ENCODE measurements around the gene SARDH. TPM values are rescaled to one million over a fixed set of nuclear protein-coding genes. Genes with fewer than 3 reads are reported as not detected.

SARDH gene
- total and polyA plus RNA-seq, 2 of the 13 experiments (the other 11 are each of a cell fraction or from before 2014, with no cell fraction given) = 11.6 to 34.9 TPM

GRCh38 chr9:133733421-133733795 lies 4.7 kb downstream of the SARDH start:
- CTCF ChIA-PET (ENCODE audit: low intra/inter-chr PET ratio, low total read pairs) = no interaction called here
- Histone ChIP-seq H3K79me2 (ENCODE audit: insufficient read depth, low read length) (no peaks in the 10 kb centered on the region), H3K36me3 (replicated peaks in 1 of 2; ENCODE audit: control insufficient read depth in 1 of 2, insufficient read depth in 2 of 2, low read length in 2 of 2) (0 out of 5 replicates have a peak, but pooled peaks cover 0 to 3% of the 10 kb centered on the region in 2 experiments), H3K4me2 (ENCODE audit: low read depth, low read length) (no peak overlapping the region), H3K9me3 (ENCODE audit: low read length) (no peaks in the 10 kb centered on the region), H4K20me1 (ENCODE audit: insufficient read depth, low read length) (no peaks in the 10 kb centered on the region), H3K27ac (ENCODE audit: extremely low read length, insufficient read depth, low read length) (no peak overlapping the region), H3K9ac (ENCODE audit: insufficient read depth, low read depth, low read length) (no peak overlapping the region), H2AFZ (ENCODE audit: low read length) (no peak overlapping the region), H3K27me3 (ENCODE audit: control insufficient read depth in 1 of 2, insufficient read depth in 2 of 2, low read length in 2 of 2) (no peaks in the 10 kb centered on the region), H3K4me3 (replicated peaks in 1 of 3; ENCODE audit: insufficient read depth in 1 of 3, low read depth in 2 of 3, low read length in 3 of 3) (no peak overlapping the region), H3K4me1 (ENCODE audit: insufficient read depth, low read length) (peaks cover 16% of the 10 kb centered on the region)
- TF ChIP-seq TBX2 (CRISPR knock-in tag; IDR thresholded peaks at IDR 0.05; ENCODE audit: borderline replicate concordance) (no peak), TARDBP (CRISPR knock-in tag; IDR thresholded peaks at IDR 0.05) (0 out of 2 replicates have a peak, but pooled peaks have one; percentile 26)
- ATAC-seq (no peak), FAIRE-seq (no peak), DNase-seq (ENCODE audit: low spot score) (no peak)
- no TSS peak for BruUV-seq (replicated peaks)
- intact Hi-C loops (cut with micrococcal nuclease; ENCODE audit: unreplicated experiment) = no loop called here
- in situ Hi-C loops (cut with HindIII; ENCODE audit: extremely low pct_ligation_motif_present, low pct_unique_long_range_greater_than_20kb) = loop anchor here (25.0 kb wide), 1 partner anchor 196 kb away; the partner anchor contains the start of gene ADAMTSL2
- POLR2A ChIA-PET = no interaction called here
- WGBS (ENCODE audit: low lambda C conversion rate) = 94% methylated on average over 4 of the region's 4 CpGs

- ChIA-PET CTCF (ENCODE audit: low intra/inter-chr PET ratio, low total read pairs) (no interaction called here), POLR2A (interaction anchor here (1.1 to 1.7 kb wide), 2 partner anchors 18 to 36 kb away, joined by 4 read pairs; no protein-coding TSS in a partner anchor)
- no peaks in the 10 kb centered on the region for H3K27me3 ChIP-seq (ENCODE audit: control insufficient read depth in 1 of 2, insufficient read depth in 2 of 2, low read length in 2 of 2)
- no peak overlapping the region for H3K4me2 ChIP-seq (ENCODE audit: low read depth, low read length)
- H3K4me3 ChIP-seq (replicated peaks in 1 of 3; ENCODE audit: insufficient read depth in 1 of 3, low read depth in 2 of 3, low read length in 3 of 3) = no peak overlapping the region
- WGBS (ENCODE audit: low lambda C conversion rate) = 95% methylated on average over 8 of the region's 10 CpGs
- H3K27ac ChIP-seq (ENCODE audit: extremely low read length, insufficient read depth, low read length) = no peak overlapping the region
- intact Hi-C loops (cut with micrococcal nuclease; ENCODE audit: unreplicated experiment) = no loop called here
- no peak for TF ChIP-seq ZNF816 (CRISPR knock-in tag; IDR thresholded peaks at IDR 0.05; ENCODE audit: borderline replicate concordance)
- TF ChIP-seq, protein P1, sequence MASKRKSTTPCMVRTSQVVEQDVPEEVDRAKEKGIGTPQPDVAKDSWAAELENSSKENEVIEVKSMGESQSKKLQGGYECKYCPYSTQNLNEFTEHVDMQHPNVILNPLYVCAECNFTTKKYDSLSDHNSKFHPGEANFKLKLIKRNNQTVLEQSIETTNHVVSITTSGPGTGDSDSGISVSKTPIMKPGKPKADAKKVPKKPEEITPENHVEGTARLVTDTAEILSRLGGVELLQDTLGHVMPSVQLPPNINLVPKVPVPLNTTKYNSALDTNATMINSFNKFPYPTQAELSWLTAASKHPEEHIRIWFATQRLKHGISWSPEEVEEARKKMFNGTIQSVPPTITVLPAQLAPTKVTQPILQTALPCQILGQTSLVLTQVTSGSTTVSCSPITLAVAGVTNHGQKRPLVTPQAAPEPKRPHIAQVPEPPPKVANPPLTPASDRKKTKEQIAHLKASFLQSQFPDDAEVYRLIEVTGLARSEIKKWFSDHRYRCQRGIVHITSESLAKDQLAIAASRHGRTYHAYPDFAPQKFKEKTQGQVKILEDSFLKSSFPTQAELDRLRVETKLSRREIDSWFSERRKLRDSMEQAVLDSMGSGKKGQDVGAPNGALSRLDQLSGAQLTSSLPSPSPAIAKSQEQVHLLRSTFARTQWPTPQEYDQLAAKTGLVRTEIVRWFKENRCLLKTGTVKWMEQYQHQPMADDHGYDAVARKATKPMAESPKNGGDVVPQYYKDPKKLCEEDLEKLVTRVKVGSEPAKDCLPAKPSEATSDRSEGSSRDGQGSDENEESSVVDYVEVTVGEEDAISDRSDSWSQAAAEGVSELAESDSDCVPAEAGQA (IDR thresholded peaks at IDR 0.05; ENCODE audit: low read depth) = no peak
- TF ChIP-seq, protein P1 (CRISPR knock-in tag; IDR thresholded peaks at IDR 0.05; ENCODE audit: borderline replicate concordance) = no peak
- H3K4me1 ChIP-seq (ENCODE audit: insufficient read depth, low read length) = peaks cover 15% of the 10 kb centered on the region
- in situ Hi-C loops (cut with HindIII; ENCODE audit: extremely low pct_ligation_motif_present, low pct_unique_long_range_greater_than_20kb) = loop anchor here (25.0 kb wide), 1 partner anchor 196 kb away; the partner anchor contains the start of gene ADAMTSL2
- no peaks in the 10 kb centered on the region for H3K9me3 ChIP-seq (ENCODE audit: low read length)
- H2AFZ ChIP-seq (ENCODE audit: low read length) = no peak overlapping the region
- 0 out of 5 replicates have a peak, but pooled peaks cover 0 to 3% of the 10 kb centered on the region in 2 experiments for H3K36me3 ChIP-seq (replicated peaks in 1 of 2; ENCODE audit: control insufficient read depth in 1 of 2, insufficient read depth in 2 of 2, low read length in 2 of 2)
- DNase-seq (ENCODE audit: low spot score) = no peak
- no peak overlapping the region for H3K9ac ChIP-seq (ENCODE audit: insufficient read depth, low read depth, low read length)
- no peak for ATAC-seq
- H3K79me2 ChIP-seq (ENCODE audit: insufficient read depth, low read length) = no peaks in the 10 kb centered on the region
- no peak for FAIRE-seq
- no peaks in the 10 kb centered on the region for H4K20me1 ChIP-seq (ENCODE audit: insufficient read depth, low read length)
- no TSS peak for BruUV-seq (replicated peaks)
Observed at GRCh38 chr9:133732639-133733408, 5.3 kb downstream of the SARDH start.
